Stimulated activated CD8-positive, alpha-beta memory T cell treated with anti-CD3 and anti-CD28 coated beads, Interleukin-2, amount 100 ng/mL, for 48 hours (primary cell): ENCODE data around the gene JAM3.

Experiments
- DNase-seq, 2 donors: peaks; one replicate each; pipeline ENCODE4 v3.0.0-alpha.2; 2020; ENCODE audit warnings: low read depth in 2 of 2

JAM3 gene

DNA sequence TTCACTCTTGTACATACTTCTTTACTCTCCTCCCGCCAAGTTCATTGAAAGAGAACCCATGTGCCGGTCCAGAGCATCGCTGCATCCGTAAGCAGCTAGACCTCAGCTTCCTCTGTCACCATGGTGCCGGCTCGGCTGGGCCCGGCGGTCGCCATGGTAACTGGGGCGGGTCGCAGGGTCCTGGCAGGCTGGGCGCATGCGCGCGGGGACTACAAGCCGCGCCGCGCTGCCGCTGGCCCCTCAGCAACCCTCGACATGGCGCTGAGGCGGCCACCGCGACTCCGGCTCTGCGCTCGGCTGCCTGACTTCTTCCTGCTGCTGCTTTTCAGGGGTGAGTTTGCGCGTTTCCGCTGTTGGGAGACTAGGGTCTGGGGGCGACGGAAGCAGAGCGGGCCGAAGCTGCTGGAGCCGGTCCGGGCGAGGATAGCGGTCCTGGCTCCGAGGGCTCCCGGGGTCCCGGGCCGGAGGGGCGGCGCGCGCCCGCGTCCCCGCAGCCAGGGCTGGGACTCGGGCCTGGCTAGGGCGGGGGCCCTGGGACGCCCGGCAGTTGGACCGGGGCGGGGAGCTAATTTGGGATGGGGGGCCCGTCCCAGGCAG is at the start of gene JAM3:
Gene JAM3 (plus strand): TSS at position 244 of the 597 bp plus-strand sequence. CDS start 12 bp downstream, at position 256.
- peak; percentile 96 to 99 for DNase-seq

DNA sequence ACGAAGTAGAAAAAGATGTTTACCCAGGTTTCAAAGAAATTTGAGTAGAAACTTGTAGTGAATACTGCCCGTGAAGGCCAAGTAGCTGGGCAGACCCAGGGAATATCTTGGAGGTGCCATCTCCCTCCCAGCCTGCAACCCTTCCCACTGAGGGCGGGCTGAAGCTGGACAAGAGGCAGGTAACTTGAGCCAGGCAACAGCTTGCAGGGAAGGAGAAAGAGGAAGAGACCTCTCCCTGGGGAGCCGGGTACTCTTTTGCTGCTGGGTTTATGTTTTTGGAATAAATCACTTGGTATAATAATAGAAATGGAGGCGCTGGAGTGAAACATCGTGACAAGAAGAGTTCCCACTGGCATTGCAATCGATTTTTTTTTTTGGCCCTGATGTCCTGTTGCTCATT is 49.4 kb upstream of the JAM3 start:
- no peak for DNase-seq

DNA sequence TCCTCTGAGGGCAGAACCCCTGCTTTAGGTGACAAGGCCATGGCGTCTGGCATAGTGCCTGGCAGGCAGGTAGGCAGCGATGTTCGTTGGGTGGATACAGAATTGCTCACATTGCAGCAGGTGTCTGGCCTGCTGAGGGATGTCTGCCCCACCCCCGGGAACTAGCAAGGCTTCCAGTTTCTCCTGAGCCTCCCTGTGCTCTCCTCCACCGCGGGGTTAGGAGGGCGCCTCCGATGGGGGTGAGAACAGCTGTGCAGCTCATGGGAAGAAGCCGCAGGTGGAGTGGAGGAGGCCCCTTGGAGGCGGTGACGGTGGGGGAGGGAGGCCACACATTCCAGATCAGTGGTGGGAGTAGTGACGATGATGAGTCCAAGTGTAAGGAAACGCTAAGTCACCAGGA is 48.3 kb upstream of the JAM3 start:
- DNase-seq, result no peak

DNA sequence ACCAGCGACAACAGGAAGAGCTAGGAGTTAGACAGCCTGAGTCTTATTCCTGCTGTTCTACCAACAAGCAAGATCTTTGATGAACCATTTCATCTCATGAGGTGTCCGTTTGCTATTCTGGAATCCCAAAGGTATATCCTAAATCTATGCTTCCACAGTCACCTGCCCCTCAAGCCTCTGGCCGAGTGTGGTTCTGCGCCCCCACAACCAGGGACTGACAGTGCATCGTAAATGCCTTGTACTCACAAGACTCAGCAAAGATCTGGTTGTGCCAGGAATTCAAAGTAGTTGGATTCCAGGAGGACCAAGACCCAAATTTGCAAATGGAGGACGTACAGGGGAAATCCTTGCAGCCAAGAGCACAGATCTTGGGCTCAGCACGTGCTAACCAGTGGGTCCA is 47.5 kb upstream of the JAM3 start:
- DNase-seq, result no peak

DNA sequence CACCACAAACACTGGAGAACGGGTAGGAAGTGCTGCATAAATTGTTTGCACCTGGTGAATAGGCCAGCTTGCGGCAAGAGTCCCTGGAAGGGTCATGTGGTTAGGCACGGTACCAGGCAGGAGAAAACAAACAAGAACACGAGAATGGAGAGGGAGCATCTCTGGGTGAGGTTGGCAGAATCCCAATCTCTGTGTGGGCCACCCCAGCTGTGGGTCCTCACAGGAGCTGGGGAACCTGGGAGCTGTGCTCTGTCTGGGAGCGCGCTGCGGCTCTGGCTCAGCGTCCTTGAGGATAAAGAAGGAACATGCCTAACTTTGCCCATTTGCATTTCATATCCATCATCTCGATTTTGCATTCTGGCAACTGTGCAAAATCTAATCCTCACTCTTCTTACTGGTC is 46.1 kb upstream of the JAM3 start:
- DNase-seq, result no peak

DNA sequence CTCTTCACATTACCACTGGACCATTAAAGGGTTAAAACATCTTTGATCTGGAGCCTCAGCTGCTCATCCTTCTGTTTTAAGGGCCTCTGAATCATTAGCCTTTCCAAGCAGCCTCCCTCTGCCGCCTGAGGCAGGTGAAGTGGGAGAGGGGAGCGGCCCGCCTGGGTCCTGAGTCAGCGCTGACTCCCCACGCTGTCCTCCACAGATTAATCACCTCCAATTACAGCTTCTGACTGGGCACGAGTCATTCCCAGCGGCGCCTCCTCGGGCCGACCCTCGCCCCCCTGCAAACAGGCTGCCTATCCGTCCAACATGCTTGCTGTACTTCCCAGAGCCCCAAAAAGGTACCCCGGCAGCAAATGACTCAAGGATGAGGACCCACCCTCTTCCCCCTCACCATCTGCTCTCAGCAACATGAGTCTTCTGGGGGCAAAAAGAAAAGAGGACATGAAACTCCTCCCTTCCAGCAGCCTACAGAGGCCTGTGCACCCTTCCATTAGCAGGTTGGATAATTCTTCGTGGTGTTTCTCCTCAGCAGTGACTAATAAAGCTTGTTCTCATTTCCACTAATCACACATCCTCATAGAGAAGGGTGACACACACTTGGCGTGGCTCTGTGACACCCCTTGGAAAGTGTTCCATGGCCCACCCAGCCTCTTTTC is 44.3 kb upstream of the JAM3 start:
- DNase-seq, result peak in 1 of 2 donors; percentile 58

DNA sequence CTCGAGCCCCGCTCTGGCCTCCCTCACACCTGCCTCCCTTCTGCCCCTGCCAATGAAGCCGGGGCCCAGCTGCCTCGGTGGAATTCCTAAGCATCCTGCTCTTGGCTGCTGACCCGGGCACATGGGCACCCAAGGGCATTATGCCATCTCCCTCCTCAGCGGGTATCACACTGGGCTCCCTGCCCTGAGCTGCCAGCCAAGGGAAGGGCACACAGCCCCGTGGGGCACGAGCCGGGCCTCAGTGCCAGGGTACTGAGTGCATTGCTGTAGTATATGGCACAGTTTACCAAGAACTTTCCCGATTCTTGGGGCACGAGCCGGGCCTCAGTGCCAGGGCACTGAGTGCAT is 43.8 kb upstream of the JAM3 start:
- no peak for DNase-seq

DNA sequence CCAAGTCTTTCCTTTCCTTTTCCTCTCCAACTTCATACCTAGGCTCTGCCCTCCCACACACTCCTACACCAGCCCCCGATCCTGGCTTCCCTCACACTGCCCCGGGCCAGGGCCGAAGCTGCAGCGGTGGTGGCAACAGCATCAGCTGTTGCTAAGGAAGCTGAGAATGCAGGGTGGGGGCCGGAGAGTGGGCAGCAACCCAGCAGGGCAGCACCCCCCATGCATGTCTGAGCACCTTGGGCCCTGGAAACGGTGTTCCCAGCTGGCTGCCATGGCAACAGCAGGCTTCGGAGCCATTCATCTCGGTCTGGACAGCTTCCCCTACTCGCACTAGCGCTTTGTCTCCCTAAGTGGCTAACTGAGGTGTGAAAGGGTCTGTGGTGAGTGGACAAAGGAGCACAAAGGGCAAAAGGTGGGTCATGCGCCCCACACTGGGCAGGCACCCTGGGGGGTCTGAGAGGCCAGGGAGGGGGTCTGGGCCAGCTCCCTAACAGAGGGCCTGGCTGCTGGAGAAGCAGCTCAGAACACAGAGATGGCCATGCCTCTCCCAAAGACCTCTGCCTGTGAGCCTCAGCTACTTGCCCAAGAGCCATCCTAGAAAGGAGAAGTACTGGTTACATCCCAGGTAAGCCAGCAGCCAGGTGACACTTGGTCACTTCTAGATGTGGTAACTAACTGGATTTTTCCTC is 42.1 kb upstream of the JAM3 start:
- DNase-seq, result no peak

DNA sequence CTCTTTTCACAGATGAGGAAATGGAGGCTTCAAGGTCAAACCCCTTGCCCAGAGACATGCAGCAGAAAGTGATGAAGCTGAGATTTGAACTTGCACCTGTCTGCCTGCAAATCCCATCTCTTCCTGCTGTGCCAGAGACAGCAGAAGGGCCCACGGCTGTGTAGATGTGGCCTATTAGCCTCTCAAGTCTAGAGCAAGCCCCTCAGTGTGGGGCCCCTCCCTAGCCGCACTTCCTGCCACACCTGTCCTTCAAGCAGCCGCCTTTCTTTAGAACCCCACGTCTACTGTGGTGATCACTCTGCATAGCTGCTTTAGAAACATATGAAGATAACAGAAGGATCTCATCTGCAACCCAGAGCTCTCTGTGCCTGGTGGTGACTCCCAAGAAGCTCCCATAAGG is 41.2 kb upstream of the JAM3 start:
- DNase-seq, result no peak

DNA sequence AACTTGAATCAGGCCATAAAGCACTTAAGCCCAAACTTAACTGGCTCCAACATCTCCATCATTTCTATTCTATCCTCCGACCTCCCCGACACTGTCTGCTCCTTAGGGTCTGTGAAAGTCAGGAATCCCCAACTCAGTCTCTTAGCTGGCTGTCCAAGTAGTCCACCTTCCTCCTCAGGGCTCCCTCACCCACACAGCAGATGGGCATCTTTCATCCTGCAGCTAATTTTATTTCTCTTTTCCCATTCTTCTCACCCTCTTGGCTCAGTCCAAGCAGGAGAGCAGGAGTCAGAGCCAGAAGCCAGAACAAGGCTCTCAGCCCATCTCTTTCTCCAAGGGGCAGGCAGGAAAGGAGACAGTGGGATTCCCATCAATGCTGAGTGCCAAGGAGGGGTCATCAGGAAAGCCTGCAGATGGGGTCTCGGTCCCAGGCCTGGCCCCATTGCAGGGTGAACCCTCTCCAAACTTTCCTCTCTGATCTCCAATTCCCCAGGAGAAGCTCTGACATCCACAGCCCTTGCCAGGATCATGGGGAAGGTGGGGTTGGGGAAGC is 40.4 kb upstream of the JAM3 start:
- no peak for DNase-seq

DNA sequence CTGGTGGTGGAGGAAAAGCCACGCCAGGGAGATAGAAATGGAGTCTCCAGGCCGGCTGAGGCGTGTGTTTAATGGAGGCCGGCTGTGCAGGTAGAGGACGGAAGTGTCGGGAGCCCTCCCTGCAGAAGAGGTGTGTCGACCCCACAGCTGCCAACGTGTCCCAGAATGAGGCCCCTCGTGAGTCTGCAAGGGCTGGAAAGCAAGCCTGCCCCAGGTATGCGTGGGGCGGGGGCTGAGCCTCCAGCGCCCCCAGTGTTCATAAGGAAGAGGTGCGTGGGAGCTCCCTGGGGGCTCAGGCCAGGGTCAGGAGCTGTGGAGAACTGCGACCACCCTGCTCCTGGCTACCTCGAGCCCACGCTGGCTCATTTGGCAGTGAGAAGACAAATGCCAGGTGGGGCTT is 38.0 kb upstream of the JAM3 start:
- DNase-seq, result no peak

DNA sequence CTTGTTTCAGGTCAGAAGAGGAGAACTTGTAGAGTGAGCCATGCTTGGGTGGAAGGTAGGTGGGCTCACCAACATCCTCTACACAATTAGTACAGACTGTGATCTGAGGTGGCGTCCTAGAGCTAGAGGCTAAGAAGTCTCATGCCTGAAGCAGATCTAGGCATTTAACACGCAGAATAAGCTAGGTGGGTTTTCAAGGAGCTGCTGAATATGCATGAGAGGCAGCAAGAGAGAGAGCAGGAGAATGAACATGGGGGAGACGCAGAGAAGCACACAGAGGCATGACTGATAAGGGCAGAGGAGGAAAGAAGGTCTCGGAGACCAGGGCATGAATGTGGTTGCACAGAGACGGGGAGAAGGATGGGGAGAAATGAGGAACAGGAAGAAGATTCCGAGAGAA is 36.8 kb upstream of the JAM3 start:
- DNase-seq, result no peak

DNA sequence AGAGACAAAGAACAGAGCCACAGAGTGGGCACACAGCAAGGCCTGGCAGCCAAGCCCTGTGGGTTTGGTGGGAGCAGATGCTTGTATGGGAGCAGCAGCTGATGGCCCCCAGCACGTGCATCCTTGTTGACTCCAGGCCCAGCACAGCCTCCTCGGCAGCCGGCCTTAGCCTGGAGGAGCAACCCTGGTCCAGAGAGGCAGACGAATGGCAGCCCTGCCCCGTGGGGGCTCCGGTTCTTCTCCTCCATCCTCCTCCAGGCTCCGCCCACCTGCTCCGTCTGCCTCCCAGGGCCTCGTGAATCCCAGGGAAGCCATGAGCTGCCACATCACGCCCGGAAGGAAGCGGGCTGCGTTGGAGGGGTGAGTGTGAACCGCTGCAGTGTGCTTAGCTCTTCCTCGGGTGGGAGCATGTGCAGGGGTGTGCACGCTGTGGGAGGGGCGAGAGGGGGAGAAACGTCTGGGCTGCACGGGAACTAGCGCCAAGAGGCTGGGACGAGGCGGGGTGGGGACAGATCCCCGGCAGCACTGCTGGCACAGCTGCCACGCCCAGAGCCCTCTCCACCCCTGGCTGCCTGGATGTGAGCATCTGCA is 36.3 kb upstream of the JAM3 start:
- DNase-seq, result no peak

DNA sequence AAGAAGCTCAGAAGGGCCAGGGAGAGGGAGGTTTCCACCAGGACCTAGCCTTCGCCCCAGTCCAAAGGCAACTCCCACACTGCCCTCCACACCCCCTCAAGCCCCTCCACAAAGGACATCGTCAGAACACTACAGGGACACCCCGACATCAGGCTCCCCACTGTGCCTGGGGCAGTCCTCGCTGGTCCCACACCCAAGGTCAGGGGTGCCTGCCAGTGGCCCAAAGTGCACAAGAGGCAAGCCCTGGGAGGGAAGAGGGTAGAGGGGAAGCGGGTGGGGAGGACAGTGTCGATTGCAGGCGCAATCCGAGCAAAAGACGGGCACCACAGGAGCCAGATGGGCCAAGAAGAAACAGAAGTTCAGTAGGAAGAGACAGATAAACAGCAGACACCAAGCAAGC is 35.6 kb upstream of the JAM3 start:
- DNase-seq, result no peak

DNA sequence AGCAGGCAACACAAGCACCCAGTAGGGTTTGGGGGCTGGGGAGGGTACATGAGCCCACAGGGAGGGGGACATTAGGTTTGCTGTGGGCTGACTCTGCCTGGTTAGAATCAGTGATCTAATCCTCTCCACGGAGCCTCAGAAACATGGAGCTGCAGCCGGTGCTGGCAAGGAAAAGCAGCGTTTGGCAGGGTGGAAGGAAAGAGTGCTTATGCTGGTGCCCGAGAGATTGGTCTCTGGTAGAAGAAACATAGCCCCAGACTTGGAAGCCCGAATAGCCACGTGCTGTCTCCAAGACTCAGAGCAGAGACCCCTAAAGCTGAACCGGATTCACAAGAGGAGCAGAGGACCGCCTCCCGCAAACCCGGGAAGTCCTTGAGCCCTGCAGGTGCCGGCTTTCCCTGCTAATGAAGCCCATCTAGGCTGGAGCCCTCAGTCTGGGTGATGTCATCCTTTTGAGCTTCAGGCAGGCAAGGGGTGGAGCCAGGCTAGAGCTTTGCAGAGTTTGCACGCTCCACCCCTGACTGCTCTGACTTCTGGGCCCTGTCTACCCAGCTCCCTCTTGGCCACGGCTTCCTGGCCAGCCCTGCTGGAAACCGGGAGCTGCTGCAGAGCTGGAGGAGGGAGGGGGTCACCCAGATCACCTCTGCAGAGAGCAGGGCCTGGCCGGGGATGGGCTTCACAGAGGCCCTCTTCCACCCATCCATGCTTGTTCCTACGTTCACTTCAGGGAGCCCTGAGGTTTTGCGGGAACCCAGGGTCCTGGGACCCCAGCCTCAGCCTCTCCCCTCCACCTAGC is 35.0 kb upstream of the JAM3 start:
- DNase-seq, result peak; percentile 48 to 50

DNA sequence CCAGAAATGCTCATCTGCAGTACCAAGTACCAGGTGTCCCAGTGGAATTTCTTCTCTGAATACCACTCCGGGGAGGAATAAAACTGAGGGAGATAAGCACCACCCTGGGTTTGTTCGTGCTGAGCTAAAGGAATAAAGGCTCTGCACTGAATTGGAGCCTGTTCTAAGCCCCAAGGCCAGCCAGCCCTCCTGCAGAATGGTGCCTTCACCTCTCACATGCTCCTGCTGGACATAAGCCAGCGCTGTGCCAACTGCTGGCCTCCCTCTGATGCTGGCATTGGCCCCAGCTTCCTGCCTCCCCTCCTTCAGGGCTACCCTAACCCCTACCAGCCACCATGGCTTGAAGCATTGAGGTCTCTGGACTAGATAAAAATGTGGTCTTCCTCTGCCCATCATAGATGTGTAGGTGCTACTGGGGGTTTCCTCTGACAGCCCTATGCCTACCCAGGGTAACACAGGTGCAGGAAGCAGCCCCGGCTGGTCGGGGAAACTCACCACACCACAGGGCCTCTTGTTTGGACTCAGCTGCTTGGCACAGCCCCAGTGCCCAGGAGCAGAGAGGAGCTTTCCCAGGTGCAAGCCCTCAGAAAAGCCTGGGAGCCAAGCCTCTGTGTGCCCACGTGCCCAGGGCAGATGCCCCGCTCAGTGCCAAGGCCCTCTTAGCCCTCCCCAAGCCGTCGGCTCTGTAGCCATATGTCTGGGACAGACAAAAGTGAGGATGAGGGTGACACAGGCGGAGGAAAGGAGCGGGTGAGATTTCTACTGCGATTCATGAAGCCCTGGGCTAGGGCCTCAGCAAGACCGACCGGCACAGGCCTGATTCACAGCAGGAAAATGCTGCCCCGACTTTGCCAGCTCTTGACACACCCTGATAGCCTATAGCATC is 34.1 kb upstream of the JAM3 start:
- no peak for DNase-seq

DNA sequence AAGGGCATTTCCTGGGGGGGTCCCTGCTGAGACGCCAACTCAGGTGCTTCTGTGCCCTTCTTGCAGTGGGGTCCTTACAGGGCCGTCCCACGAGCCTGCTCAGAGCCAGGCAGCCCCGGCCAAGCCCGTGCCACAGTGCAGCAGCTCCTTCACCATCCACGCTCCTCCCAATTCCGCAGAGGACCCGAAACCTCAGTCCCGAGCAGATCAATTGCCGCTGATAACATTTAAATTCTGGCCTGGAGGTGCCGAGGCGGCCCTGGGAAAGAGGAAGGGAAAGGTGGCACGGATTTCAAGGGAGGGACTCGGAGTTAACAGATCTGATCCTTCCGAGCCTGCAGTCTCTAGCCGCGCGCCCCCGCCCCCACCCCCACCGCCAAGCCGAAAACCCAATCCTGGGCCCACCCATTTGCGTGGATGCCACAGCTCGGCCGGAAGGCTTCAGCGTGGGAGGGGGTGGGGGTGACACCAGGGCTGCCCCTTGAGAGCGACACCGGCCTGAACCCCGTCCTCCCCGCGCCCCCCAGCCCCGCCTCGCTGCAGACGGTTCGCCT is 32.3 kb upstream of the JAM3 start:
- no peak for DNase-seq

DNA sequence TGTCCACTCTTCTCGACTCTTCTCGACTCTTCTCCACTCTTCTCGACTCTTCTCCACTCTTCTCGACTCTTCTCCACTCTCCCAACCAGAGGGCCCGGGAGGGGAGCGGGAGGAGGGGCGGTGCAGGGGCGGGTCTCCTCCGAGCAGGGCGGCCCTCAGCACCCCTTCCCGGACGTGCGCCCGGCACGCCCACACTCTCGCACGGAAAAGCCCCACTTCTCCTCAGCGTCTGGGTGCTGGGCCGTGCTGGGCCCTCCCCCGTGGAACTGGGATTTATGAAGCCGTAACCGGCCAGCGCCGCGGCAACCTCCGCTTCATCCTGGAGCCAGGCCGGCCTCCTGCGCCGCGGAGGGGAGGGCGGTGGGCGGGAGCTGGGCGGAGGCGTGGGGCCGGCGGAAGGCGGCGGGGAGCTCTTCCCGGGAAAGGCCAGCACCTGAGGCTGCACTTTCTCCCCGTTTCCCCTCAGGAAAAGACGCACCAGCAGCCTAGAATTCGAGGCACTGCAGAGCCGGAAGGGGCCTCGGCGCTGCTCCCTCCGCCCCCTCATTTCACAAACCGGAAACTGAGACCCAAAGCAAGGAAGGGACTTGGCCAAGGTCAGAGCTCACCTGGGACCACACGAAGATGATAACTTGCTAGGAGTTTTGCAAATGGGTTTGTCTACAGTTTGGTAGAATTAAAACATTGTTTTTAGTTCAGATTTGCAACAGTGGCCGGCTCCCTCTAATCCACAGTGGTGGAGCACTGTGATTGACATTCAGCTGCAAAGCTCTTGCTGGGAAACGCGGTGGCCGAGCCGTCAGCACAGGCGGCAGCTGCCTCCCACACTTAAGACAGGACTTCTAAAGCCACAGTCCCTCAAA is 31.6 kb upstream of the JAM3 start:
- DNase-seq, result peak; percentile 32 to 51

DNA sequence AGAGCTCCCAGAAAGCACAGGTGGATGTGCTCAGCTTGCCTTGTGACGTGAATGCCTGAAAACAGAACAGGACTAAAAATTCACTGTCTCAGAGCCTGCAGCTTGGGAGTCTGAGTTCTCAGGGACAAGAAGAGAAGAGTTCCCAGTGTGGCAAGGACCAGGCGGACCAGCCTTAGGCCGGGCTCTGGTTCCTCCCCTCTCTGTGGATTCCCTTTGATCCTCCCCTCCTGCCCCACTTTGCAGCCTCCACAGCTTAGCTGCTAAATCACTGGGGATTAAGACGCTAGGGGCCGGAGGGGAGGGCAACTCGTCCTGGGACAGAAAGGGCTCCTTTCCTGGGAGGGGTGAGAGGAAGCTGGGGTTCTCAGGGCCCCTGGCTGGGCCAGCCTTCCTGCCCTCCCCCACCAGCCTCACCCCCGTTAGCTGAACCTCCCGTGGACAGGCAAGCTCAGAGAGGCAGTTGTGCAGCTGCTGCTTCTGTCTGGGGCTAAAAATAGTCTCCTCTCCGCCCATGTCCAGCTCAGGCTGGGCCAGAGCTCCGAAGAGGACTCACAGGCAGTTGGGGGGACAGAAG is 29.9 kb upstream of the JAM3 start:
- no peak for DNase-seq
